ENCODE data around the gene KCNB1.

The KCNB1 gene

DNA sequence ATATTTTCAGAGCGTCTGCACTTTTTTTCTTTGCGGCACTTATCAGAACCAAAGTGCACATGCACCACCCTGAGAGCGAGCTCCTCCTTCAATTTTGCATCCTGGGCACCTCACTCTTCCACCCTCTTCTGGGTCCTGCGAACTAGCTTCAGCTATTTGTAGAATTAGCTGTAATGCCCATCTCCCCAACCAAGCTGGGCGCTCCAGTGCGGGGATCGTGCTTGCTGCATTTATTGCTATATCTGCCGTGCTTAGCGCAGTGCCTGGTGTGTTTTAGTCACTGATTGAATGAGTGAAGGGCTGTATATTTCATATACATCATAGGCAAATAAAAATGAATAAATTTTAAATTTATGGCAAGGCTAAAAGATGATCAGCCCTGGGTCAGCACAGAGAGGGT lies 75.8 kb downstream of the KCNB1 start:
- Histone ChIP-seq H3K27me3 (ENCODE audit: control insufficient read depth in 1 of 2, insufficient read depth in 1 of 2, low read length in 2 of 2) (peaks cover 57 to 74% of the 10 kb centered on the region in 2 experiments), H3K18ac (ENCODE audit: low read depth in 1 of 2, low read length in 2 of 2) (no peak overlapping the region), H3K79me1 (replicated peaks; ENCODE audit: low read length, poor library complexity, severe bottlenecking) (no peaks in the 10 kb centered on the region), H2BK15ac (ENCODE audit: low read depth, poor library complexity, severe bottlenecking) (no peak overlapping the region), H2AFZ (ENCODE audit: low read depth, low read length) (no peak overlapping the region), H2BK5ac (ENCODE audit: low read depth, low read length, poor library complexity, severe bottlenecking) (no peak overlapping the region), H2AK5ac (ENCODE audit: low read length, severe bottlenecking) (no peak overlapping the region), H3K36me3 (ENCODE audit: control insufficient read depth in 1 of 2, insufficient read depth in 2 of 2, low read depth in 1 of 2, low read length in 2 of 2) (no peaks in the 10 kb centered on the region), H2BK12ac (ENCODE audit: low read length in 2 of 2) (no peak overlapping the region), H3K9me3 (ENCODE audit: control insufficient read depth, low read length) (no peaks in the 10 kb centered on the region), H3K4me3 (ENCODE audit: insufficient read depth in 1 of 2, low read depth in 1 of 2, low read length in 2 of 2) (no peak overlapping the region), H3K4me1 (ENCODE audit: control insufficient read depth, insufficient read depth, low read depth, low read length) (no peaks in the 10 kb centered on the region), H2BK120ac (ENCODE audit: low read depth, low read length) (no peak overlapping the region), H3K27ac (ENCODE audit: low read length, poor library complexity, severe bottlenecking) (no peak overlapping the region), H4K8ac (ENCODE audit: low read length) (no peak overlapping the region), H3K9ac (ENCODE audit: low read length) (no peak overlapping the region), H3K14ac (ENCODE audit: low read length in 2 of 2) (no peak overlapping the region), H3K23ac (ENCODE audit: low read length in 2 of 2) (no peak overlapping the region), H4K91ac (ENCODE audit: low read length) (no peak overlapping the region), H3K4me2 (ENCODE audit: low read length, poor library complexity, severe bottlenecking) (no peak overlapping the region), H3K4ac (ENCODE audit: low read depth in 1 of 2, low read length in 2 of 2) (no peak overlapping the region)
- 90% methylated on average over 4 of the region's 9 CpGs for WGBS
- DNase-seq: no peak

DNA sequence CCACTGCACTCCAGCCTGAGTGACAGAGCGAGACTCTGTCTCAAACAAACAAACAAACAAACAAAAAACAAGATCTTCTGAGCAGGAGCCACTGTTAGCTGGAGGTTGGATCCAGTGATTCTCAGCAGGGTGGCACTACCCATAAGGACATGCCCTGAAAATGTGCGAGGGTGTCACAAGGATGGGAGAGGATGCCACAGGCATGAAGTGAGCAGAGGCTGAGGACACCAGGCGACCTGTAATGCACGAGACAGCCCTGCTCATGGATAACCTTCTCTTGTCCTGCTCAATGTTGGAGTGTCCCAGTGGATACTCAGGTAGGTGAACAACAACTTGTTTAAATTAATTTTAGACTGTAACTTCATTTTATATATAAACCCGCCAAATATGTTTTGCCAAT lies 76.8 kb downstream of the KCNB1 start:
- Histone ChIP-seq H2BK120ac (ENCODE audit: low read depth, low read length) (no peak overlapping the region), H3K79me1 (replicated peaks; ENCODE audit: low read length, poor library complexity, severe bottlenecking) (no peaks in the 10 kb centered on the region), H3K27ac (ENCODE audit: low read length, poor library complexity, severe bottlenecking) (no peak overlapping the region), H3K4ac (ENCODE audit: low read depth in 1 of 2, low read length in 2 of 2) (no peak overlapping the region), H4K91ac (ENCODE audit: low read length) (no peak overlapping the region), H3K14ac (ENCODE audit: low read length in 2 of 2) (no peak overlapping the region), H2AFZ (ENCODE audit: low read depth, low read length) (no peak overlapping the region), H2BK12ac (ENCODE audit: low read length in 2 of 2) (no peak overlapping the region), H3K4me1 (ENCODE audit: control insufficient read depth, insufficient read depth, low read depth, low read length) (no peaks in the 10 kb centered on the region), H3K4me2 (ENCODE audit: low read length, poor library complexity, severe bottlenecking) (no peak overlapping the region), H3K23ac (ENCODE audit: low read length in 2 of 2) (no peak overlapping the region), H2BK15ac (ENCODE audit: low read depth, poor library complexity, severe bottlenecking) (no peak overlapping the region), H3K36me3 (ENCODE audit: control insufficient read depth in 1 of 2, insufficient read depth in 2 of 2, low read depth in 1 of 2, low read length in 2 of 2) (no peaks in the 10 kb centered on the region), H3K18ac (ENCODE audit: low read depth in 1 of 2, low read length in 2 of 2) (no peak overlapping the region), H3K9me3 (ENCODE audit: control insufficient read depth, low read length) (no peaks in the 10 kb centered on the region), H2BK5ac (ENCODE audit: low read depth, low read length, poor library complexity, severe bottlenecking) (no peak overlapping the region), H3K9ac (ENCODE audit: low read length) (no peak overlapping the region), H3K4me3 (ENCODE audit: insufficient read depth in 1 of 2, low read depth in 1 of 2, low read length in 2 of 2) (no peak overlapping the region), H2AK5ac (ENCODE audit: low read length, severe bottlenecking) (no peak overlapping the region), H4K8ac (ENCODE audit: low read length) (no peak overlapping the region), H3K27me3 (ENCODE audit: control insufficient read depth in 1 of 2, insufficient read depth in 1 of 2, low read length in 2 of 2) (peaks cover 48 to 64% of the 10 kb centered on the region in 2 experiments)
- WGBS: 86% methylated on average over 4 of the region's 5 CpGs
- DNase-seq: no peak

DNA sequence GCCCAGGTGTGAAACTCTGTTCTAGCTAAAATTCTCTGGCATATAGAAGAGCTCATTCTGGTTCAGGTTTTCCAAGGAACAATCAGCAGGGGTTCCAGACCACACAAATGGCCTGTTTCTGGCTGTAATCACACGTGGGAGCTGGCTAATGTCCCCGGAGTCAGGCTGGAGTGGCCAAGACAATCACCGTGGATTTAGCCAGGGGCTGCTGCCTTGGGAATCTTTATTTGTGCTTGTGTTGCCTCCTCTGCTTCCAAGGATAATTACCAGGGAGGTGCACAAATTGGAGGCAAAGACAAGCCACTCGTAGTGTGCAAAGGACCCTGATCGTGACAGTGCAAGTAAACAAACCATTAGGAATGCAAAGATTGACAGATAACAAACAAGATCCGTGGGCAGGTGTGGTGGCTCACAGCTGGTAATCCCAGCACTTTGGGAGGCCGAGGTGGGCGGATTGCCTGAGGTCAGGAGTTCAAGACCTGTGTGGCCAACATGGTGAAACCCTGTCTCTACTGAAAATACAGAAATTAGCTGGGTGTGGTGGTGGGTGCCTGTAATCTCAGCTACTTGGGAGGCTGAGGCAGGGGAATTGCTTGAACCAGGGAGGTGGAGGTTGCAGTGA lies 77.3 kb downstream of the KCNB1 start:
- no peak overlapping the region for H2BK120ac ChIP-seq (ENCODE audit: low read depth, low read length)
- no peak overlapping the region for H3K14ac ChIP-seq (ENCODE audit: low read length in 2 of 2)
- WGBS: 51% methylated on average over 8 of the region's 8 CpGs
- no peaks in the 10 kb centered on the region for H3K36me3 ChIP-seq (ENCODE audit: control insufficient read depth in 1 of 2, insufficient read depth in 2 of 2, low read depth in 1 of 2, low read length in 2 of 2)
- H3K4me1 ChIP-seq (ENCODE audit: control insufficient read depth, insufficient read depth, low read depth, low read length): no peaks in the 10 kb centered on the region
- no peak for DNase-seq
- no peak overlapping the region for H4K8ac ChIP-seq (ENCODE audit: low read length)
- no peak overlapping the region for H2AFZ ChIP-seq (ENCODE audit: low read depth, low read length)
- H4K91ac ChIP-seq (ENCODE audit: low read length): no peak overlapping the region
- H3K4me2 ChIP-seq (ENCODE audit: low read length, poor library complexity, severe bottlenecking): no peak overlapping the region
- H3K27ac ChIP-seq (ENCODE audit: low read length, poor library complexity, severe bottlenecking): no peak overlapping the region
- H3K27me3 ChIP-seq (ENCODE audit: control insufficient read depth in 1 of 2, insufficient read depth in 1 of 2, low read length in 2 of 2): peaks cover 46 to 66% of the 10 kb centered on the region in 2 experiments
- H3K9ac ChIP-seq (ENCODE audit: low read length): no peak overlapping the region
- H3K4me3 ChIP-seq (ENCODE audit: insufficient read depth in 1 of 2, low read depth in 1 of 2, low read length in 2 of 2): no peak overlapping the region
- H3K79me1 ChIP-seq (replicated peaks; ENCODE audit: low read length, poor library complexity, severe bottlenecking): no peaks in the 10 kb centered on the region
- H2AK5ac ChIP-seq (ENCODE audit: low read length, severe bottlenecking): no peak overlapping the region
- H2BK5ac ChIP-seq (ENCODE audit: low read depth, low read length, poor library complexity, severe bottlenecking): no peak overlapping the region
- H3K4ac ChIP-seq (ENCODE audit: low read depth in 1 of 2, low read length in 2 of 2): no peak overlapping the region
- no peak overlapping the region for H2BK12ac ChIP-seq (ENCODE audit: low read length in 2 of 2)
- H3K23ac ChIP-seq (ENCODE audit: low read length in 2 of 2): no peak overlapping the region
- H3K9me3 ChIP-seq (ENCODE audit: control insufficient read depth, low read length): no peaks in the 10 kb centered on the region
- no peak overlapping the region for H3K18ac ChIP-seq (ENCODE audit: low read depth in 1 of 2, low read length in 2 of 2)
- H2BK15ac ChIP-seq (ENCODE audit: low read depth, poor library complexity, severe bottlenecking): no peak overlapping the region

DNA sequence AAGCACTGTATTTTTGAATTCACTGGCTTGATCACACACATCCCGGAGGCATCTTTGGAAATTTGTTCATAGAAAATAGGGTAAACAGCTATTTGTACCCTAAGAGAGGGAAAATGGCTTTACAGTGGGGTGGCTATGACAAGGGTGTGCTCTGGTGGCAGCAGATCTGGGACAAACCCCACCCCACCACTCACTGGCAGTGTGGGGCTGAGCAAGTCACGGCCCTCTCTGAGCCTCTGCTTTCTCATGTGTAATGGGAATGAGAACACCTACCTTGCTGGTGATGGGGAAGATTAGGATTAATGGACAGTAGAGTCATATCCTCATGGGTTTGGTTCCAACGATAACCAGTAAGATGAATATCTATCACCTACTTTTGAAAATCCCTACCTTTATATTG lies 78.0 kb downstream of the KCNB1 start:
- H3K4me3 ChIP-seq (ENCODE audit: insufficient read depth in 1 of 2, low read depth in 1 of 2, low read length in 2 of 2): no peak overlapping the region
- no peak overlapping the region for H3K4me2 ChIP-seq (ENCODE audit: low read length, poor library complexity, severe bottlenecking)
- H4K8ac ChIP-seq (ENCODE audit: low read length): no peak overlapping the region
- no peaks in the 10 kb centered on the region for H3K36me3 ChIP-seq (ENCODE audit: control insufficient read depth in 1 of 2, insufficient read depth in 2 of 2, low read depth in 1 of 2, low read length in 2 of 2)
- H3K79me1 ChIP-seq (replicated peaks; ENCODE audit: low read length, poor library complexity, severe bottlenecking): no peaks in the 10 kb centered on the region
- DNase-seq: no peak
- H3K18ac ChIP-seq (ENCODE audit: low read depth in 1 of 2, low read length in 2 of 2): no peak overlapping the region
- H3K27ac ChIP-seq (ENCODE audit: low read length, poor library complexity, severe bottlenecking): no peak overlapping the region
- H3K23ac ChIP-seq (ENCODE audit: low read length in 2 of 2): no peak overlapping the region
- H2AK5ac ChIP-seq (ENCODE audit: low read length, severe bottlenecking): no peak overlapping the region
- no peak overlapping the region for H2AFZ ChIP-seq (ENCODE audit: low read depth, low read length)
- no peak overlapping the region for H2BK12ac ChIP-seq (ENCODE audit: low read length in 2 of 2)
- H2BK5ac ChIP-seq (ENCODE audit: low read depth, low read length, poor library complexity, severe bottlenecking): no peak overlapping the region
- 85% methylated on average over 1 of the region's 3 CpGs for WGBS
- H4K91ac ChIP-seq (ENCODE audit: low read length): no peak overlapping the region
- no peak overlapping the region for H3K4ac ChIP-seq (ENCODE audit: low read depth in 1 of 2, low read length in 2 of 2)
- H3K14ac ChIP-seq (ENCODE audit: low read length in 2 of 2): no peak overlapping the region
- peaks cover 42 to 62% of the 10 kb centered on the region in 2 experiments for H3K27me3 ChIP-seq (ENCODE audit: control insufficient read depth in 1 of 2, insufficient read depth in 1 of 2, low read length in 2 of 2)
- no peak overlapping the region for H3K9ac ChIP-seq (ENCODE audit: low read length)
- H3K4me1 ChIP-seq (ENCODE audit: control insufficient read depth, insufficient read depth, low read depth, low read length): no peaks in the 10 kb centered on the region
- no peak overlapping the region for H2BK15ac ChIP-seq (ENCODE audit: low read depth, poor library complexity, severe bottlenecking)
- H3K9me3 ChIP-seq (ENCODE audit: control insufficient read depth, low read length): no peaks in the 10 kb centered on the region
- no peak overlapping the region for H2BK120ac ChIP-seq (ENCODE audit: low read depth, low read length)
